Sigmoid colon (tissue), 7 donors: ENCODE data around the gene HSPG2. TPM values are rescaled to one million over a fixed set of nuclear protein-coding genes. Genes with fewer than 3 reads are reported as not detected.

Source experiments
- DNase-seq: peaks from one replicate; pipeline ENCODE4 v3.0.0-alpha.2; 2019
- H3K27ac ChIP-seq, 4 donors: fragments of 200-600 bp; sonication (generic); one replicate each; pipeline ENCODE4 v1.5.1; 2016 to 2019; ENCODE audit warnings: mild to moderate bottlenecking in 1 of 4
- H3K27me3 ChIP-seq, 3 donors: fragments of 200-600 bp; sonication (generic); one replicate each; pipeline ENCODE4 v1.5.1; 2019; ENCODE audit warnings: mild to moderate bottlenecking in 1 of 3
- H3K36me3 ChIP-seq, 4 donors: fragments of 200-600 bp; sonication (generic); one replicate each; pipeline ENCODE4 v1.5.1; 2016 to 2019
- H3K4me1 ChIP-seq, 4 donors: fragments of 200-600 bp; sonication (generic); one replicate each; pipeline ENCODE4 v1.5.1; 2017 to 2019
- H3K4me3 ChIP-seq, 4 donors: fragments of 200-600 bp; sonication (generic); one replicate each; pipeline ENCODE4 v1.5.1; 2017 to 2019; ENCODE audit warnings: mild to moderate bottlenecking in 2 of 4, moderate library complexity in 1 of 4
- H3K9me3 ChIP-seq, 4 donors: fragments of 200-600 bp in 3 of 4; sonication (generic) in 3 of 4; one replicate each; pipeline versions ENCODE4 v1.5.1 to v1.6.1; 2013 to 2019
- CTCF ChIP-seq, 4 experiments: fragments of 450-650 bp in 3 of 4; fragments of 200-600 bp in 1 of 4; IDR thresholded peaks; one replicate each; pipeline ENCODE4 v1.5.1; 2016 to 2019; ENCODE audit warnings: antibody characterized with exemption in 4 of 4, mild to moderate bottlenecking in 3 of 4, moderate library complexity in 2 of 4
- EP300 ChIP-seq, 4 donors: sonication (generic); formaldehyde crosslinking; IDR thresholded peaks; one replicate each; pipeline ENCODE4 v1.6.1; 2017; ENCODE audit warnings: antibody characterized with exemption in 4 of 4
- POLR2A ChIP-seq, 2 donors: fragments of 450-650 bp; IDR thresholded peaks; one replicate each; pipeline ENCODE4 v1.6.1; 2016; ENCODE audit warnings: antibody characterized with exemption in 2 of 2, mild to moderate bottlenecking in 2 of 2, moderate library complexity in 2 of 2
- POLR2AphosphoS5 ChIP-seq, 4 donors: sonication (generic); formaldehyde crosslinking; IDR thresholded peaks; one replicate each; pipeline ENCODE4 v1.6.1; 2017; ENCODE audit warnings: antibody characterized with exemption in 4 of 4
- WGBS, 2 donors: extraction: QIAGEN DNeasy Blood & Tissue Kit; methylation state at CpG; one replicate each; pipeline ENCODE4 v1.1.7; 2013; 5-methylcytosine and 5-hydroxymethylcytosine counted together
- intact Hi-C: fragments of 100-400 bp; cut with DNase I; formaldehyde crosslinking; loops from one replicate; pipeline ENCODE4 v1.15.1; 2023
- polyA plus RNA-seq, 3 donors: library from polyadenylated mRNA; stranded (reverse); fragments of 200-250 nt; gene quantifications; one replicate each; pipeline ENCODE4 v1.2.3, GENCODE V29; 2013
- total RNA-seq, 4 donors: library from RNA; depleted of rRNA; stranded (reverse); fragments of >200 nt; gene quantifications; one replicate each; pipeline ENCODE4 v1.1.0, GENCODE V29; 2016
- donor health status: healthy with polysubstance abuse.
- donor health status: Bipolar disorder and iron deficiency.
- donor health status: healthy.

Gene HSPG2
- total and polyA plus RNA-seq, 7 donors, result 6.0 to 761 (median 104) TPM

GRCh38 chr1:21839337-21840037 lies 97.6 kb downstream of the HSPG2 start:
- Histone ChIP-seq H3K9me3 (peaks cover 0 to 2% (median 0%) of the 10 kb centered on the region in 4 donors), H3K36me3 (peaks cover 76 to 100% (median 95%) of the 10 kb centered on the region in 4 donors), H3K4me3 (no peak overlapping the region), H3K27ac (no peak overlapping the region), H3K4me1 (no peaks in the 10 kb centered on the region), H3K27me3 (no peaks in the 10 kb centered on the region)
- TF ChIP-seq POLR2AphosphoS5 (IDR thresholded peaks at IDR 0.05) (no peak), EP300 (IDR thresholded peaks at IDR 0.05) (no peak), CTCF (IDR thresholded peaks at IDR 0.05) (no peak), POLR2A (IDR thresholded peaks at IDR 0.05) (no peak)
- DNase-seq, result no peak
- intact Hi-C loops, result no loop called here
- WGBS, 2 donors, result 90 to 94% methylated on average over 19 of the region's 19 CpGs

GRCh38 chr1:21838359-21839157 lies 98.6 kb downstream of the HSPG2 start:
- Histone ChIP-seq H3K4me1 (no peaks in the 10 kb centered on the region), H3K27me3 (no peaks in the 10 kb centered on the region), H3K27ac (no peak overlapping the region), H3K9me3 (peaks cover 0 to 3% (median 0%) of the 10 kb centered on the region in 4 donors), H3K4me3 (no peak overlapping the region), H3K36me3 (peaks cover 79 to 100% (median 95%) of the 10 kb centered on the region in 4 donors)
- intact Hi-C loops, result no loop called here
- 91 to 93% methylated on average over 23 of the region's 23 CpGs for WGBS, 2 donors
- TF ChIP-seq EP300 (IDR thresholded peaks at IDR 0.05) (no peak), POLR2A (IDR thresholded peaks at IDR 0.05) (no peak), POLR2AphosphoS5 (IDR thresholded peaks at IDR 0.05) (no peak), CTCF (IDR thresholded peaks at IDR 0.05) (no peak)
- DNase-seq, result no peak

GRCh38 chr1:21837476-21837875 lies 99.6 kb downstream of the HSPG2 start:
- 94 to 96% methylated on average over 10 of the region's 10 CpGs for WGBS, 2 donors
- TF ChIP-seq CTCF (IDR thresholded peaks at IDR 0.05) (no peak), POLR2AphosphoS5 (IDR thresholded peaks at IDR 0.05) (no peak), POLR2A (IDR thresholded peaks at IDR 0.05) (no peak), EP300 (IDR thresholded peaks at IDR 0.05) (no peak)
- peaks cover 77 to 100% (median 95%) of the 10 kb centered on the region in 4 donors for H3K36me3 ChIP-seq

GRCh38 chr1:21836729-21837128 lies 100.4 kb downstream of the HSPG2 start:
- no peak for TF ChIP-seq EP300 (IDR thresholded peaks at IDR 0.05)
- no peak for TF ChIP-seq CTCF (IDR thresholded peaks at IDR 0.05)
- TF ChIP-seq POLR2A (IDR thresholded peaks at IDR 0.05), result no peak
- no peak for TF ChIP-seq POLR2AphosphoS5 (IDR thresholded peaks at IDR 0.05)

More at GRCh38 chr1:21837476-21837875, 99.6 kb downstream of the HSPG2 start:
- peaks cover 0 to 3% (median 0%) of the 10 kb centered on the region in 4 donors for H3K9me3 ChIP-seq
- H3K27me3 ChIP-seq, result no peaks in the 10 kb centered on the region
- H3K27ac ChIP-seq, result no peak overlapping the region
- no peak for DNase-seq
- no peak overlapping the region for H3K4me3 ChIP-seq
- no peaks in the 10 kb centered on the region for H3K4me1 ChIP-seq
- intact Hi-C loops, result no loop called here

More at GRCh38 chr1:21836729-21837128, 100.4 kb downstream of the HSPG2 start:
- intact Hi-C loops, result no loop called here
- no peak overlapping the region for H3K4me3 ChIP-seq
- 92 to 96% methylated on average over 13 of the region's 13 CpGs for WGBS, 2 donors
- no peaks in the 10 kb centered on the region for H3K27me3 ChIP-seq
- no peak overlapping the region for H3K27ac ChIP-seq
- peaks cover 76 to 100% (median 95%) of the 10 kb centered on the region in 4 donors for H3K36me3 ChIP-seq
- DNase-seq, result no peak
- H3K9me3 ChIP-seq, result peaks cover 0 to 3% (median 0%) of the 10 kb centered on the region in 4 donors
- H3K4me1 ChIP-seq, result no peaks in the 10 kb centered on the region
